Measurements from ENCODE around the gene CEMIP. TPM values are rescaled to one million over a fixed set of nuclear protein-coding genes. Genes with fewer than 3 reads are reported as not detected.

Gene CEMIP
- total RNA-seq = 0.44 TPM
- long read RNA-seq = 0 reads

GRCh38 chr15:80778964-80779657 lies at the start of gene CEMIP:
Gene CEMIP (plus strand): TSS chr15:80779370. CDS start chr15:80873880, 94,510 bp downstream.
- Histone ChIP-seq H3K27me3 (ENCODE audit: low read depth) (peaks cover 68% of the 10 kb centered on the region), H3K27ac (replicated peaks) (no peak within 1 kb of the TSS), H3K36me3 (no peaks in the 10 kb centered on the region), H3K4me3 (peak within 1 kb of the TSS; percentile 70), H3K4me1 (peaks cover 44% of the 10 kb centered on the region), H3K9me3 (replicated peaks) (no peaks in the 10 kb centered on the region)
- DNase-seq = peak; percentile 64
- TF ChIP-seq CTCF (IDR thresholded peaks at IDR 0.05; ENCODE audit: borderline replicate concordance) = peak; percentile 81
- intact Hi-C loops (cut with micrococcal nuclease) = loop anchor here (5.0 to 10.0 kb wide), 3 partner anchors 124 to 212 kb away; no protein-coding TSS in a partner anchor

GRCh38 chr15:80730387-80730786 lies 48.8 kb upstream of the CEMIP start:
- peaks cover 4% of the 10 kb centered on the region for H3K9me3 ChIP-seq (replicated peaks)
- peaks cover 38% of the 10 kb centered on the region for H3K4me1 ChIP-seq
- no peaks in the 10 kb centered on the region for H3K27me3 ChIP-seq (ENCODE audit: low read depth)
- H3K36me3 ChIP-seq = no peaks in the 10 kb centered on the region
- no peak overlapping the region for H3K27ac ChIP-seq (replicated peaks)
- intact Hi-C loops (cut with micrococcal nuclease) = no loop called here
- TF ChIP-seq CTCF (IDR thresholded peaks at IDR 0.05; ENCODE audit: borderline replicate concordance) = no peak
- H3K4me3 ChIP-seq = no peak overlapping the region
- no peak for DNase-seq

GRCh38 chr15:80730926-80731325 lies 48.2 kb upstream of the CEMIP start:
- Histone ChIP-seq H3K9me3 (replicated peaks) (no peaks in the 10 kb centered on the region), H3K4me3 (no peak overlapping the region), H3K36me3 (no peaks in the 10 kb centered on the region), H3K27me3 (ENCODE audit: low read depth) (no peaks in the 10 kb centered on the region), H3K4me1 (peaks cover 38% of the 10 kb centered on the region), H3K27ac (replicated peaks) (no peak overlapping the region)
- no peak for TF ChIP-seq CTCF (IDR thresholded peaks at IDR 0.05; ENCODE audit: borderline replicate concordance)
- no peak for DNase-seq
- intact Hi-C loops (cut with micrococcal nuclease) = no loop called here

DNA sequence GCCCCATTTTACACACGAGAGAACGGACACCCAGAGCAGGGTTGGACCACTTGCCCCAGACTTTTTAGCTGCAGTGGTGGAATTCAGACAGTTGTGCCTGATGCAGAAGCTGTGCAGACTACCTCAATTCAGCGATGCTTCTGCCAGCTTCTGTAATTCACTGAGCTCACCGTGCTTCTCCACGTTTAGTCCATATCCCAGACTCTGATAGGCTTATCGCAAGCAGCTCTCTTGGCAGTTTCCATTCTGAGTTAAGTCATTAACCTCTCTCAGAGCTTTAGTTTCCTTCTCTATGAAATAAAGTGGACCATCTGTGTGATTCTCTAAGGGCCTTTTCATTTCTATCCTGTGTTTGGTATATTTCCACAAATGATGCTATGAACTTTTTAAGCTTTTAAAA lies 47.0 kb upstream of the CEMIP start:
- Histone ChIP-seq H3K36me3 (no peaks in the 10 kb centered on the region), H3K4me1 (peaks cover 34% of the 10 kb centered on the region), H3K27ac (replicated peaks) (no peak overlapping the region), H3K27me3 (ENCODE audit: low read depth) (no peaks in the 10 kb centered on the region), H3K9me3 (replicated peaks) (no peaks in the 10 kb centered on the region), H3K4me3 (no peak overlapping the region)
- no peak for DNase-seq
- no peak for TF ChIP-seq CTCF (IDR thresholded peaks at IDR 0.05; ENCODE audit: borderline replicate concordance)
- intact Hi-C loops (cut with micrococcal nuclease) = no loop called here

DNA sequence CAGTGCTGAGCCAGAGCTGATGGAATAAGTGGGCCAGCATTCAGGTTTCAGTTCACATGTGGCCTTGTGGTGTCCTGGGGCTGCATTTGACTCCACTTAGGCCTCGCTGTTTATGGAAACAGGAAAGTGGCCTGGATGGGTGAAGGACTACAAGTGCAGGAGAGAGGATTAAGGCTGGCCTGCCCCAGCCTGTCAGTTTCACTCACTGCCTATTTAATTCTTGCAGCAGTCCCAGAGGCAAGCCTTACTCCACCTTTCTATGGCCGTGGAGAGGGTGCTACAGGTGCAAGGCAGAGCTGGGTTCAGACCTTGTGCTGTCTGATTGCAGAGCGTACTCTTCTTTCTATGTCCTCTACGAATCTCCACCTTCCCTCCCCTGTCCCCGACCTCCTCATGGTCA lies 46.4 kb upstream of the CEMIP start:
- TF ChIP-seq CTCF (IDR thresholded peaks at IDR 0.05; ENCODE audit: borderline replicate concordance) = no peak
- Histone ChIP-seq H3K4me3 (no peak overlapping the region), H3K4me1 (peaks cover 28% of the 10 kb centered on the region), H3K9me3 (replicated peaks) (no peaks in the 10 kb centered on the region), H3K27me3 (ENCODE audit: low read depth) (no peaks in the 10 kb centered on the region), H3K36me3 (no peaks in the 10 kb centered on the region), H3K27ac (replicated peaks) (no peak overlapping the region)
- DNase-seq = no peak
- intact Hi-C loops (cut with micrococcal nuclease) = no loop called here

Measured in left ventricle myocardium inferior (tissue), 1 donor.